K562 (cell line): ENCODE measurements around the gene PTTG1IP. TPM values are rescaled to one million over a fixed set of nuclear protein-coding genes. Genes with fewer than 3 reads are reported as not detected.

Experiments used
- C11orf30 ChIP-seq: fragments of 450-650 bp; IDR thresholded peaks from 2 replicates; pipeline ENCODE4 v1.6.1; 2016; ENCODE audit warnings: low read depth, mild to moderate bottlenecking
- CCNT2 ChIP-seq: IDR thresholded peaks from 2 replicates; pipeline ENCODE4 v1.6.1; 2011; ENCODE audit warnings: borderline replicate concordance, low read depth, mild to moderate bottlenecking, moderate library complexity, mixed read lengths, low read length; ENCODE audit not compliant: insufficient read length; ENCODE audit errors: extremely low read depth
- EGR1 ChIP-seq: fragments of 450-650 bp; conservative IDR thresholded peaks from 2 replicates; pipeline ENCODE4 v1.6.1; 2017; ENCODE audit warnings: mild to moderate bottlenecking
- GABPB2 ChIP-seq: fragments of 250-450 bp; sonication (Bioruptor Pico); conservative IDR thresholded peaks from 2 replicates; pipeline ENCODE4 v1.5.1; 2021; ENCODE audit warnings: mild to moderate bottlenecking
- HNRNPK ChIP-seq: fragments of 200-400 bp; formaldehyde crosslinking; IDR thresholded peaks from one replicate; pipeline ENCODE4 v1.6.1; 2018; ENCODE audit warnings: mild to moderate bottlenecking, low read depth, low read length; ENCODE audit not compliant: poor library complexity, severe bottlenecking
- ILF3 ChIP-seq: fragments of 450-650 bp; IDR thresholded peaks from 2 replicates; pipeline ENCODE4 v1.6.1; 2018; ENCODE audit warnings: antibody characterized with exemption, mild to moderate bottlenecking, moderate library complexity, borderline replicate concordance
- NCOA4 ChIP-seq: fragments of 450-650 bp; IDR thresholded peaks from 2 replicates; pipeline ENCODE4 v1.6.1; 2018; ENCODE audit warnings: mild to moderate bottlenecking; ENCODE audit not compliant: partially characterized antibody
- NEUROD1 ChIP-seq: fragments of 150-350 bp; IDR thresholded peaks from 2 replicates; pipeline ENCODE4 v1.6.1; 2014; ENCODE audit warnings: borderline replicate concordance, low read length, low read depth; ENCODE audit not compliant: partially characterized antibody
- NR2F6 ChIP-seq: fragments of 450-650 bp; formaldehyde crosslinking; IDR thresholded peaks from 2 replicates; pipeline ENCODE4 v1.4.0; 2020; ENCODE audit warnings: mild to moderate bottlenecking
- RBBP5 ChIP-seq: fragments of 200-600 bp; sonication (generic); IDR thresholded peaks from 2 replicates; pipeline ENCODE4 v1.6.1; 2012; ENCODE audit warnings: borderline replicate concordance, mild to moderate bottlenecking, low read length, control low read depth, inconsistent platforms; ENCODE audit not compliant: insufficient read depth, poor library complexity, severe bottlenecking
- RFX1 ChIP-seq: fragments of 450-650 bp; IDR thresholded peaks from 2 replicates; pipeline ENCODE4 v1.6.1; 2016; ENCODE audit warnings: mild to moderate bottlenecking, moderate library complexity
- SMARCE1 ChIP-seq: fragments of 450-650 bp; IDR thresholded peaks from 2 replicates; pipeline ENCODE4 v1.7.1; 2016; ENCODE audit warnings: mild to moderate bottlenecking
- SRF ChIP-seq, 2 experiments: fragments of 250-450, 450-650 bp in 1 of 2; sonication (Bioruptor Pico) in 1 of 2; sonication (generic) in 1 of 2; formaldehyde crosslinking; IDR thresholded peaks; 2 replicates each; pipeline versions ENCODE4 v1.5.0 to v1.5.1; 2020 to 2022; ENCODE audit warnings: mild to moderate bottlenecking in 1 of 2, missing genetic modification reagents in 1 of 2
- TAF1 ChIP-seq: IDR thresholded peaks from 2 replicates; pipeline ENCODE4 v1.6.1; 2011; ENCODE audit warnings: mild to moderate bottlenecking, low read length, moderate library complexity; ENCODE audit not compliant: insufficient read depth, control insufficient read depth, severe bottlenecking; ENCODE audit errors: extremely low read depth
- ZKSCAN8 ChIP-seq: fragments of 200-800 bp; sonication (Bioruptor generic); IDR thresholded peaks from 2 replicates; pipeline ENCODE4 v1.6.1; 2016; ENCODE audit warnings: missing genetic modification characterization, missing compliant biosample characterization
- ZNF311 ChIP-seq: fragments of 250-450 bp; sonication (Bioruptor Pico); IDR thresholded peaks from 2 replicates; pipeline ENCODE4 v1.4.0; 2020; ENCODE audit warnings: mild to moderate bottlenecking, moderate library complexity
- ZNF507 ChIP-seq: conservative IDR thresholded peaks from 2 replicates; pipeline ENCODE4 v1.6.1; 2017; ENCODE audit warnings: missing genetic modification characterization, missing compliant biosample characterization
- ZNF696 ChIP-seq: fragments of 250-450 bp; sonication (Bioruptor Pico); conservative IDR thresholded peaks from 2 replicates; pipeline ENCODE4 v1.4.0; 2020; ENCODE audit warnings: mild to moderate bottlenecking, moderate library complexity
- ZNF830 ChIP-seq: fragments of 250-450 bp; sonication (Bioruptor Pico); IDR thresholded peaks from 2 replicates; pipeline ENCODE4 v1.5.0; 2021; ENCODE audit warnings: mild to moderate bottlenecking
- polyA plus RNA-seq, 8 experiments: library from polyadenylated mRNA; depleted of rRNA in 4 of 8; stranded (reverse) in 5 of 8; unstranded in 3 of 8; fragments of >200 nt; fragmentation: Nextera tagmentation in 2 of 8; fragmentation: Illumina TruSeq in 1 of 8; extraction: Ambion mirVana in 2 of 8; extraction: Trizol in 1 of 8; gene quantifications; 2 replicates each; pipeline versions ENCODE4 v1.2.1 to v1.2.3, GENCODE V29; 2011 to 2014; ENCODE audit warnings: inconsistent platforms in 1 of 8, missing spikeins in 1 of 8
- total RNA-seq, 7 experiments: library from RNA; depleted of rRNA in 6 of 7; stranded (reverse); fragments of >200 nt in 6 of 7; fragmentation: Illumina TruSeq in 2 of 7; extraction: Trizol in 2 of 7; gene quantifications; 2 replicates each; pipeline versions ENCODE4 v1.2.1 to v1.2.3, GENCODE V29; 2011 to 2021; ENCODE audit warnings: low replicate concordance in 1 of 7
- TF ChIP-seq, protein P1 (sequence below): fragments of 150-350 bp; IDR thresholded peaks from 2 replicates; pipeline ENCODE4 v1.6.1; 2014; ENCODE audit warnings: low read depth, mild to moderate bottlenecking, low read length, borderline replicate concordance
- TF ChIP-seq, protein P2 (sequence below): sonication (generic); formaldehyde crosslinking; IDR thresholded peaks from 2 replicates; pipeline ENCODE4 v1.8.0; 2022; ENCODE audit warnings: missing genetic modification reagents, mild to moderate bottlenecking, moderate library complexity, borderline replicate concordance
- TF ChIP-seq, protein P3 (sequence below): sonication (generic); formaldehyde crosslinking; IDR thresholded peaks from 2 replicates; pipeline ENCODE4 v1.8.1; 2023; ENCODE audit warnings: mild to moderate bottlenecking, missing genetic modification reagents

Gene PTTG1IP
- total and polyA plus RNA-seq, 9 of the 15 experiments (the other 6 are each of a cell fraction or from before 2014, with no cell fraction given) = 5.0 to 99.3 (median 82.4) TPM

DNA sequence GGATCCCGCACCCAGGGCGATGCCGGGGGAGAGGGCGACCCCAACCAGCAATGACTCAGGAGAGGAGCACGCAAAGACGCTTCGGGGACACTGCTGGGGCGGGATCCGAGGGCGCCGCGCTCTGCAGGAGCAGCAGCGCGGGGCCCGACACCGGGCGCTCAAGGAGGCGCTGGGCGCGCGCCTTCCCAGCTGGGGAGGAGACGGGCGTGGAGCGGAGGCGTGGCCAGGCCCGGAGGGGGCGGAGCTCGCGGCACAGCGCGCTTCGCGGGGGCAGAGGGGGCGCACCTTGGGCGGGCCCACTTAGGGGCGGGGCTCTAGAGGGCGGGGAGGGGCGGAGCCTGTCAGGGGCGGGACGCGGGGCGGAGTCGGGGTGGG lies 56.0 kb downstream of the PTTG1IP start (continued):
- TF ChIP-seq HNRNPK = peak; percentile 91
- no peak for TF ChIP-seq NEUROD1
- TF ChIP-seq ILF3 = no peak
- TF ChIP-seq SRF (CRISPR knock-in tag; IDR thresholded peaks at IDR 0.05) = no peak
- TF ChIP-seq CCNT2 = peak; percentile 67
- no peak for TF ChIP-seq NCOA4
- no peak for TF ChIP-seq ZKSCAN8
- peak; percentile 53 for TF ChIP-seq RBBP5
- no peak for TF ChIP-seq RFX1
- no peak for TF ChIP-seq NR2F6
- no peak for TF ChIP-seq GABPB2 (CRISPR knock-in tag)
- TF ChIP-seq ZNF830 (CRISPR knock-in tag) = 0 out of 2 replicates have a peak, but pooled peaks have one; percentile 38
- no peak for TF ChIP-seq ZNF696 (CRISPR knock-in tag)
- TF ChIP-seq C11orf30 = no peak
- TF ChIP-seq ZNF507 (tag) = no peak
- TF ChIP-seq ZNF311 = no peak
- TF ChIP-seq, protein P1, sequence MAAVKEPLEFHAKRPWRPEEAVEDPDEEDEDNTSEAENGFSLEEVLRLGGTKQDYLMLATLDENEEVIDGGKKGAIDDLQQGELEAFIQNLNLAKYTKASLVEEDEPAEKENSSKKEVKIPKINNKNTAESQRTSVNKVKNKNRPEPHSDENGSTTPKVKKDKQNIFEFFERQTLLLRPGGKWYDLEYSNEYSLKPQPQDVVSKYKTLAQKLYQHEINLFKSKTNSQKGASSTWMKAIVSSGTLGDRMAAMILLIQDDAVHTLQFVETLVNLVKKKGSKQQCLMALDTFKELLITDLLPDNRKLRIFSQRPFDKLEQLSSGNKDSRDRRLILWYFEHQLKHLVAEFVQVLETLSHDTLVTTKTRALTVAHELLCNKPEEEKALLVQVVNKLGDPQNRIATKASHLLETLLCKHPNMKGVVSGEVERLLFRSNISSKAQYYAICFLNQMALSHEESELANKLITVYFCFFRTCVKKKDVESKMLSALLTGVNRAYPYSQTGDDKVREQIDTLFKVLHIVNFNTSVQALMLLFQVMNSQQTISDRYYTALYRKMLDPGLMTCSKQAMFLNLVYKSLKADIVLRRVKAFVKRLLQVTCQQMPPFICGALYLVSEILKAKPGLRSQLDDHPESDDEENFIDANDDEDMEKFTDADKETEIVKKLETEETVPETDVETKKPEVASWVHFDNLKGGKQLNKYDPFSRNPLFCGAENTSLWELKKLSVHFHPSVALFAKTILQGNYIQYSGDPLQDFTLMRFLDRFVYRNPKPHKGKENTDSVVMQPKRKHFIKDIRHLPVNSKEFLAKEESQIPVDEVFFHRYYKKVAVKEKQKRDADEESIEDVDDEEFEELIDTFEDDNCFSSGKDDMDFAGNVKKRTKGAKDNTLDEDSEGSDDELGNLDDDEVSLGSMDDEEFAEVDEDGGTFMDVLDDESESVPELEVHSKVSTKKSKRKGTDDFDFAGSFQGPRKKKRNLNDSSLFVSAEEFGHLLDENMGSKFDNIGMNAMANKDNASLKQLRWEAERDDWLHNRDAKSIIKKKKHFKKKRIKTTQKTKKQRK = no peak
- TF ChIP-seq TAF1 = no peak
- TF ChIP-seq EGR1 = peak; percentile 73
- TF ChIP-seq, protein P2, sequence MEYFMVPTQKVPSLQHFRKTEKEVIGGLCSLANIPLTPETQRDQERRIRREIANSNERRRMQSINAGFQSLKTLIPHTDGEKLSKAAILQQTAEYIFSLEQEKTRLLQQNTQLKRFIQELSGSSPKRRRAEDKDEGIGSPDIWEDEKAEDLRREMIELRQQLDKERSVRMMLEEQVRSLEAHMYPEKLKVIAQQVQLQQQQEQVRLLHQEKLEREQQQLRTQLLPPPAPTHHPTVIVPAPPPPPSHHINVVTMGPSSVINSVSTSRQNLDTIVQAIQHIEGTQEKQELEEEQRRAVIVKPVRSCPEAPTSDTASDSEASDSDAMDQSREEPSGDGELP (CRISPR knock-in tag) = peak; percentile 96
- no peak for TF ChIP-seq SMARCE1
- TF ChIP-seq, protein P3, sequence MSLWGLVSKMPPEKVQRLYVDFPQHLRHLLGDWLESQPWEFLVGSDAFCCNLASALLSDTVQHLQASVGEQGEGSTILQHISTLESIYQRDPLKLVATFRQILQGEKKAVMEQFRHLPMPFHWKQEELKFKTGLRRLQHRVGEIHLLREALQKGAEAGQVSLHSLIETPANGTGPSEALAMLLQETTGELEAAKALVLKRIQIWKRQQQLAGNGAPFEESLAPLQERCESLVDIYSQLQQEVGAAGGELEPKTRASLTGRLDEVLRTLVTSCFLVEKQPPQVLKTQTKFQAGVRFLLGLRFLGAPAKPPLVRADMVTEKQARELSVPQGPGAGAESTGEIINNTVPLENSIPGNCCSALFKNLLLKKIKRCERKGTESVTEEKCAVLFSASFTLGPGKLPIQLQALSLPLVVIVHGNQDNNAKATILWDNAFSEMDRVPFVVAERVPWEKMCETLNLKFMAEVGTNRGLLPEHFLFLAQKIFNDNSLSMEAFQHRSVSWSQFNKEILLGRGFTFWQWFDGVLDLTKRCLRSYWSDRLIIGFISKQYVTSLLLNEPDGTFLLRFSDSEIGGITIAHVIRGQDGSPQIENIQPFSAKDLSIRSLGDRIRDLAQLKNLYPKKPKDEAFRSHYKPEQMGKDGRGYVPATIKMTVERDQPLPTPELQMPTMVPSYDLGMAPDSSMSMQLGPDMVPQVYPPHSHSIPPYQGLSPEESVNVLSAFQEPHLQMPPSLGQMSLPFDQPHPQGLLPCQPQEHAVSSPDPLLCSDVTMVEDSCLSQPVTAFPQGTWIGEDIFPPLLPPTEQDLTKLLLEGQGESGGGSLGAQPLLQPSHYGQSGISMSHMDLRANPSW = no peak
